ENCODE results near the gene EEF2K.

The EEF2K gene

DNA sequence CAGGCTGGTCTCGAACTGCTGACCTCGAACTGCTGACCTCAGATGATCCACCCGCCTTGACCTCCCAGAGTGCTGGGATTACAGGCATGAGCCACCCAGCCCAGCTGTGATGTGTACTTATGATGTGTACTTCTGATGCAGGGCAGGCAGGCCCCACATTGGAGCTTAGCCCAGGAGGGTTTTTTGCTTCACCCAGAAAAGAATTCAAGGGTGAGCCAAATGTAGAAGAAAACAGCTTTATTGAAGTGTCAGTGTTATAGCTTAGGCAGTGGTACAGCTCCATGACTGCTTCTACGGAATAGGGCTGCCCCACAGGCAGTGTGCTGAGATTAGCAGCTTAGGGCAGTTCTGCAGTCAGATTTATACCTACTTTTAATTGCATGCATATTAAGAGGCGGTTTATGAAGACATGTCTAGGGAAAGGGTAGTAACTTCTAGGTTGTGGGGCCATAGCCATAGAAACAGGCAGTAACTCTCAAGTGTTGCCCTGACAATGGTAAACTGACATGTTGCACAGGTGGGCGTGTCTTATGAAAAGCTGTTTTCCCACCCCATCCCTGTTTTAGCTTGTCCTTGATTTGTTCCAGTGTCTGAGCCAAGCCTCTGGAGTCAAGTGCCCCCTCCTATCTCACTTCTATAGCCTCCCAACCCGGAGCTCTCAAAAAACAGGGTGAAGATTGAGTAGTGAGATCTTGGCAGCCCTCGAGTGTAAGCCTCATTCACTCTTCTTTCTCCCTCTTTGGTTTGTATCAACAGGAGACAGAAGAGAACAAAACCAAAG, 67.0 kb downstream of the EEF2K start:
- no peak overlapping the region for H3K27ac ChIP-seq
- TF ChIP-seq, protein P1, sequence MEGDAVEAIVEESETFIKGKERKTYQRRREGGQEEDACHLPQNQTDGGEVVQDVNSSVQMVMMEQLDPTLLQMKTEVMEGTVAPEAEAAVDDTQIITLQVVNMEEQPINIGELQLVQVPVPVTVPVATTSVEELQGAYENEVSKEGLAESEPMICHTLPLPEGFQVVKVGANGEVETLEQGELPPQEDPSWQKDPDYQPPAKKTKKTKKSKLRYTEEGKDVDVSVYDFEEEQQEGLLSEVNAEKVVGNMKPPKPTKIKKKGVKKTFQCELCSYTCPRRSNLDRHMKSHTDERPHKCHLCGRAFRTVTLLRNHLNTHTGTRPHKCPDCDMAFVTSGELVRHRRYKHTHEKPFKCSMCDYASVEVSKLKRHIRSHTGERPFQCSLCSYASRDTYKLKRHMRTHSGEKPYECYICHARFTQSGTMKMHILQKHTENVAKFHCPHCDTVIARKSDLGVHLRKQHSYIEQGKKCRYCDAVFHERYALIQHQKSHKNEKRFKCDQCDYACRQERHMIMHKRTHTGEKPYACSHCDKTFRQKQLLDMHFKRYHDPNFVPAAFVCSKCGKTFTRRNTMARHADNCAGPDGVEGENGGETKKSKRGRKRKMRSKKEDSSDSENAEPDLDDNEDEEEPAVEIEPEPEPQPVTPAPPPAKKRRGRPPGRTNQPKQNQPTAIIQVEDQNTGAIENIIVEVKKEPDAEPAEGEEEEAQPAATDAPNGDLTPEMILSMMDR (IDR thresholded peaks at IDR 0.05), result no peak
- no peak for TF ChIP-seq ZFX (IDR thresholded peaks at IDR 0.05; ENCODE audit: borderline replicate concordance)

DNA sequence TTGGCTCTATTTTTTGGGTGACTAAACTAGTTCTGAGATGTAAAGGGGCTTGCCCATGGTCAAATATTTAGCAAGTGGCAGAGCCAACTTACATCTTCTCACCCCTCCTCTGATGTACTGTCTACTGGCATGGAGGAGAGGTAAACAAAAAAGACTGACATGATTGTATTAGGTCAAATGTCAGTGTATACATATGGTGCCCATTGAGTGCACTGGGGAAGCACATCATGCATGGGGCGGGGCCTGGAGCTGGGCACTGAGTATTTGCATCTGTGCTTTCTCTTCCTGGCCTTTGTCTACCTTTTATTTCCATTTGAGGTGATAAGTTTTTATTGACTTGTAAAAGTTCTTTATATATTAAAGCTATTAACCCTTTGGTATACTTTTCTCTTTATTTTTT, 68.8 kb downstream of the EEF2K start:
- TF ChIP-seq ZFX (IDR thresholded peaks at IDR 0.05; ENCODE audit: borderline replicate concordance), result no peak
- H3K27ac ChIP-seq, result no peak overlapping the region

DNA sequence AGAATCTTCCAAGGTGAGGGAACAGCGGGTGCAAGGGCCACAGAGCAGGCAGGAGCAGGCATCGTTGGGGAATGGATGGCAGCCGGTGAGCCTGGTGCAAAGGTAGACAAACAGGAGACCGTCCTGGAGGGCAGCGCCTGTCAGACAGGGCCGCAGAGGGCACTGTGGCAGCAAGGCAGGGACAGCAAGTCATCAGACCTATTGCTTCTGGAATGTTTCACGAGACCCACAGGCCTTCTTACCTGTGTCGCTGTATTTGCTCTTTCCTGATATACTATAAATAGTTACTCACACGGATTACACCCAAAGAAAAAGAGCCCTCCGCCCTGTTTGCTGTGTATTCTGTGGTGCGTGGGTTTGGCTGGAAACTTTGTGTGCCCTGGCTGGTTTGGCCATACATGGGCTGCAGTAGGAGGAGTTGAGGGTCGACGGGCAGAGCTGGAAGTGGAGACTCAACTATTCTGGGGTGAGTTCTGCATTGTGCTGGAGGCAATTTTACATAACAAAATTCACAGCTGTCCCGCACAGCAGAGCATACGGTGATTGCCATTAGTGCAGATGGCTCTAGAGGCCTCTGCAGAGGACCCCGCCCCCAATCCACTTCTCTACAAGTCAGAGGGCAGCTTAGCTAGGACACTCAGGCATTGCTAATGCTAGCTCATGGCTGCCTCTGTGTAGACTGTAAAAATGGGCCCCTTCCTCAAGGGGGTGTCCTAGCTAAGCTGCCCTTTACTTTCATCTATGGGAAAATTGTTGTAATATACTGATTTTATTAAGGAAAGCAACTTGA, 72.6 kb downstream of the EEF2K start:
- no peak overlapping the region for H3K27ac ChIP-seq
- TF ChIP-seq, protein P1 (IDR thresholded peaks at IDR 0.05), result no peak
- no peak for TF ChIP-seq ZFX (IDR thresholded peaks at IDR 0.05; ENCODE audit: borderline replicate concordance)

DNA sequence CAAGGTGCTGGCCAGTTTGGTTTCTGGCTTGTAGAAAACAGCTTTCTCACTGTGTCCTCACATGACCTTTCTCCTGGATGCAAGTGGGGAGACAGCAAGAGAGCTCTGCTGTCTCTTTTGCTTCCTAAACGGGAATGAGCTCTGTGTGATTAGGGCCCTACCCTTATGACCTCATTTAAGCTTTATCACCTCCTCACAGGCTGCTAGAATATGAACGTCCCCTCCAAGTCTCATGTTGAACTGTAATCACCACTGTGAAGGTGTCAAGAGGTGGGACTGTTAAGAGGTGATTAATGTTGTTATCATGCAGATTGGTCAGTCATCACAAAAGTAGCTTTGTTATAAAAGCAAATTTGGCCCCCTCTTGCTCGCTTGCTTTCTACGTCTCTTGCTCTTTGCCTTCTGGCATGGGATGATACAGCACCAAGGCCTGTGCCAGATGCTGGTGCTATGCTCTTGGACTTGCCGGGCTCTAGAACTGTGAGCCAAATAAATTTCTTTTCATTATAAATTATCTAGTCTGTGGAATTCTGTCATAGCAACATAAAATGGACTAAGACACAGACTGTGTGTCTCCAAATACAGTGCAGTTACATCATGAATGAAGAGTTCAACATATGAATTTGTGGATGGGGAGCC, 76.3 kb downstream of the EEF2K start:
- TF ChIP-seq ZFX (IDR thresholded peaks at IDR 0.05; ENCODE audit: borderline replicate concordance), result no peak
- TF ChIP-seq, protein P1 (IDR thresholded peaks at IDR 0.05), result no peak
- H3K27ac ChIP-seq, result no peak overlapping the region

DNA sequence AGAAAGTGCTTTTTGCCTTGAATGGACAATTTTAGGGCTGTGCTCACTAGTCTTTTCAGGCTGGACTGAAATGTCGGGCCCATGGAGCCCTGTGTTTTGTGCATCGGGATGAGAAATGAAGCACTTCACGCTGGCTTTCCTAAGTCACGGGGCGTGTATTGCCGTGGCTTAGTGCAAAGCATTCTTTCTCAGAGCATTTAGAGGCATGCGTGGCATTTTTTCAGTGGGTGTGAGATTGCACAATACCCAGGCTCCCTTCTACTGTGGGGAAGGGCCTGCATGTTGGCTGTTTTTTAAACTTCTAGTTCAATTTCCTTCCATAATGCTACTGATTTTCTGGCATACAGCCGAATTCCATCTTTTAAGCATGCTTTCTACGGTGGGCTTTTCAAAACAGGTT, 78.6 kb downstream of the EEF2K start:
- no peak for TF ChIP-seq ZFX (IDR thresholded peaks at IDR 0.05; ENCODE audit: borderline replicate concordance)
- TF ChIP-seq, protein P1 (IDR thresholded peaks at IDR 0.05), result no peak
- H3K27ac ChIP-seq, result no peak overlapping the region

DNA sequence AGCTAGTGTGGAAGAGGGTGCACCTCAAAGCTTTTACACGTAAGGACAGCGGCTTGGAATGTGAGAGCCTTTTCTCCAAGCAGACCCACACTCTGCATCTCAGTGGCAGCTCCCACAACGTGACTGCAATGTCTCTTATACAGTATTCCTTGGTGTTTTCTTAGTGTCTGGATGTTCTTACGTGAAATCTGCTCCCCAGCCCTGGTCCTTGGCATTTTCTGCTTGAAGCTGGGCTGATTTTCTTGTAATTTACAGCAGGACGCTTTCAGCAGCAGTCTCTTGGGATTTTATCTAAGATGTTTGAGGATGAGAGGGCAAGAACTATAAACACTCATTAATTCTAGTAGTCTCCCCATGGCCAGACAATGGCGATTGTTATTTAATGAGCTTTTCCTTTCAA, 79.0 kb downstream of the EEF2K start:
- no peak overlapping the region for H3K27ac ChIP-seq
- TF ChIP-seq, protein P1 (IDR thresholded peaks at IDR 0.05), result no peak
- no peak for TF ChIP-seq ZFX (IDR thresholded peaks at IDR 0.05; ENCODE audit: borderline replicate concordance)

DNA sequence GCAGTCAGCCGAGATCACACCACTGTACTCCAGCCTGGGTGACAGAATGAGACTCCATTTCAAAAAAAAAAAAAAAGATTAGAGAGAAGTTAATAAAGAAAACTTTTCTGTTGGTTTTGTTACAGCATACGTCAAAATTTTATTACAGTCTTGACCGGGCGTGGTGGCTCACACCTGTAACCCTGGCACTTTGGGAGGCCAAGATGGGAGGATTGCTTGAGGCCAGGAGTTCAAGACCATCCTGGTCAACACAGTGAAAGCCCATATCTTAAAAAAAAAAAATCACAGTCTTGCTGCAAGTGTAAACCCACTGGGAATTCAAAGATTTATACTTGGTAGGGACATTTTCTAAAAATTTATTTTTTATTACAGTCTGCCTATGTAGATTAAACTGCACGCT, 84.9 kb downstream of the EEF2K start:
- TF ChIP-seq, protein P1 (IDR thresholded peaks at IDR 0.05), result no peak
- TF ChIP-seq ZFX (IDR thresholded peaks at IDR 0.05; ENCODE audit: borderline replicate concordance), result no peak
- no peak overlapping the region for H3K27ac ChIP-seq
